IPS-18c (cell line): ENCODE data around the gene LDB3.

ENCODE experiments used
- H3K4me3 ChIP-seq: 2 replicates; pipeline ENCODE4 v1.7.0; 2013; ENCODE audit warnings: low read depth, mild to moderate bottlenecking, low read length, moderate library complexity; ENCODE audit not compliant: insufficient read depth
- H3K9me3 ChIP-seq: one replicate; pipeline ENCODE4 v1.6.1; 2013; ENCODE audit warnings: mild to moderate bottlenecking, low read length, moderate library complexity; ENCODE audit not compliant: control insufficient read depth, insufficient read depth

LDB3 gene

DNA sequence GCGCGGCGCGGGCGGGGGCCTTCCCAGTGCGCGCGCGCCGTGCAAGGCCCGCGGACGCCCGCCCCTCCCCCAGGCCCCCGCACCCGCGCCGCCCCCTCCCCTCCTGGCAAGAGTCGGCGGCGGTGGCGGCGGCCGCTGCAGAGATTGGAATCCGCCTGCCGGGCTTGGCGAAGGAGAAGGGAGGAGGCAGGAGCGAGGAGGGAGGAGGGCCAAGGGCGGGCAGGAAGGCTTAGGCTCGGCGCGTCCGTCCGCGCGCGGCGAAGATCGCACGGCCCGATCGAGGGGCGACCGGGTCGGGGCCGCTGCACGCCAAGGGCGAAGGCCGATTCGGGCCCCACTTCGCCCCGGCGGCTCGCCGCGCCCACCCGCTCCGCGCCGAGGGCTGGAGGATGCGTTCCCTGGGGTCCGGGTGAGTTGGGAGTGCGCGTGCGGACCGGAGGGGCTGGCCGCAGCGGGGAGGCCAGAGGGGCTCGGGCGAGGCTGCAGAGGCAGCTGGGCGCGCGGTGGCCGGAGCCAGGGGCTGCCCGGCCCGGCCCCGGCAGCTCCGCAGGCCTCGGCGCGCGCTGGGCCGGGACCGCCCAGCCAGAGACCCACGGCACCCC, 88.3 kb downstream of the LDB3 start, which contains the start of gene BMPR1A:
TSS of gene BMPR1A (plus strand) at position 109 of the 602 bp plus-strand sequence. CDS start 119,400 bp downstream, outside the sequence.
- Histone ChIP-seq H3K4me3 (peak within 1 kb of the TSS; percentile 74), H3K9me3 (no peaks in the 10 kb centered on the region)

GRCh38 chr10:86757113-86757972, 89.0 kb downstream of the LDB3 start:
- Histone ChIP-seq H3K4me3 (peak overlapping the region; percentile 73), H3K9me3 (peaks cover under 1% of the 10 kb centered on the region)

- Histone ChIP-seq H3K9me3 (peaks cover 2% of the 10 kb centered on the region), H3K4me3 (peak overlapping the region; percentile 73)
Observed at GRCh38 chr10:86758189-86759072, 90.1 kb downstream of the LDB3 start.

- peak overlapping the region; percentile 73 for H3K4me3 ChIP-seq
- peaks cover 2% of the 10 kb centered on the region for H3K9me3 ChIP-seq
Observed at GRCh38 chr10:86759073-86759672, 90.9 kb downstream of the LDB3 start.

GRCh38 chr10:86763404-86763803, 95.1 kb downstream of the LDB3 start:
- peaks cover 2% of the 10 kb centered on the region for H3K9me3 ChIP-seq
- H3K4me3 ChIP-seq: no peak overlapping the region

DNA sequence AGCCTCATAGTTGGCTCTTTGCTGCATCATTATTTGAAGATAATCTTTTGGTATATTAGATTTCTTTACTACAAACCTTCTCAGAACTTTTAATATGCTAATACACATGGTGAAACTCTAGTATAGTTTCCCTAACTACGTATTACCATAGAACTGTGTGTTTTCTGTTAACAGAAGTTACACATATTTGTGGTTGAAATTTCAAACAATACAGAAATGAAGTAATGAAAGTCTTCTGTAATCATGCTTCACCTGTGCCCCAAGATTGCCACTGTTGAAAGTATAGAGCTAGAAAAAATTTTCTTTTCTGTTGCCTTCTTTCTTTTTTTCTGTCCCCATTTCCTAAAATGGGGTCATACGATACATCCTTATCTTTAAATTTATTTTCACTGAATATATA, 97.2 kb downstream of the LDB3 start:
- Histone ChIP-seq H3K9me3 (peaks cover 2% of the 10 kb centered on the region), H3K4me3 (no peak overlapping the region)

DNA sequence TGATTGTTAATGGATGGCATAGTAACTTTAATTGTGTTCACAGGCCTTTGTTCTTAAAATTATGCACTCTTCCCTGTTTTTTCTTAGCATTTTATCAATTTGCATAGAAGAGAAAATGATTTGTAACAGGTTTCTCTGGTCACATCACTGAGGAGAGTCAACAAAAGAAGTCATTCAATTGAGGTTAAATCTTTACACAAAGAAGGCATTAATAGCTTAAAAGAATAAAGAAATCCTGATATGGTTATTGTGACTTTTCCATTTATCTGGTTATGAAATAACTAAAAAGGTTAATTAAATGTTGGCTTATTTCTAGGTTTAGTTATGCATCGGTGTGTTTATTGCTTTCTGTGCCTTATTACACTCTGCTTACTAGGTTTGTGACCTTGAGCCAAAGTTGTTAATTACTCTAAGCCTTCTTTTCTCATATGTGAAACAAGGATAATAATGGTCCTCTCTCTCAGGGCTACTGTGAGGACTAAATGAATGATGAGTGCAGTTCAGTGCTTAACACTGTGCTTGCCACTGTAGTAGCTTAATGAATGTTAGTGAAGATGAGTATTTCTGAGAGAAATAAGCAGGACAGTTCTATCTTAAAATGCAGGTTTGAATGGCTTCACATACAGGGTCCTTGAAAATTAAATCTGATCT, 100.2 kb downstream of the LDB3 start:
- Histone ChIP-seq H3K9me3 (no peaks in the 10 kb centered on the region), H3K4me3 (no peak overlapping the region)

GRCh38 chr10:86769991-86770390, 101.7 kb downstream of the LDB3 start:
- H3K9me3 ChIP-seq: no peaks in the 10 kb centered on the region
- H3K4me3 ChIP-seq: no peak overlapping the region; the same call in 1 of the 2 replicates

DNA sequence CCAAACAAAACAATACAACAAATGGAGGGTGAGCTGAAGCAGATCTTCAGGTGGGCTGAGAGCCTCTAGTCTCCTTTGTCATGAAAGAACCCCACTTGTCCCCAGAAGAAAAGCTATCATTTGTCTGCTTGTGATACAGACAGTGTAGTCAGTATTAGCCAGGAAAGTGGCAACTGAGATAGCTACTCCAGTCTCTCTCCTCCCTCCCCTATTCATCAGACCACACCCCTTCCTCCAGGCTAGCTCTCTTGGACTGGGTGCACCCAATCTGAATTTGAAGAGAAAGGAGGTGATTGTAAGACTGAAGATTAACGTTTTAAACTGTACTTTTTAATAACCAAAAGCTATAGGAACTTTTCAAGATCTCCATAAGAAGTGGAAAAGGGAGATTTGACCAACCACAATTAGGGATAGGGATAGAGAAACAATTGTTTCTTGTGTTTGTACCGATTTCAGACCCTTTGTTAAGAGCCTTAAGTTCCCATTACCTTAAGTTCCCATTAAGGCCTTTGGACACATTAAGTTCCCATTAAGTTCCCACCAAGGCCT, 102.2 kb downstream of the LDB3 start:
- no peak overlapping the region for H3K4me3 ChIP-seq
- H3K9me3 ChIP-seq: no peaks in the 10 kb centered on the region

DNA sequence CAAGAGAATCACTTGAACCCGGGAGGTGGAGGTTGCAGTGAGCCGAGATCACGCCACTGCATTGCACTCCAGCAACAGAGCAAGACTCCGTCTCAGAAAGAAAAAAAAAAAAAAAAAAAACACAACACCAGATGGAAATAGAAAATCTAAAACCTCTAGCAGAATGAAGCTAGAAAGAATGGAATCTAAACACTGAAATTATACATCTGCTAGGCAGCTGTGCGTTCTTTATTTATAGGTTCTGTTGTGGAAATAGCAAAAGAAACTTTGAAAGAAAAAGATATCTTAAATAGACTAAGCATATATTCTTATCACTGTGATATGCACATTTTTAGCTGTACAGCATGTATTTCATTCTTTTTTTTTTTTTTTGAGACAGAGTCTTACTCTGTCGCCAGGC, 105.2 kb downstream of the LDB3 start:
- Histone ChIP-seq H3K4me3 (no peak overlapping the region), H3K9me3 (no peaks in the 10 kb centered on the region)

GRCh38 chr10:86775056-86775869, 107.0 kb downstream of the LDB3 start:
- H3K4me3 ChIP-seq: no peak overlapping the region
- no peaks in the 10 kb centered on the region for H3K9me3 ChIP-seq

DNA sequence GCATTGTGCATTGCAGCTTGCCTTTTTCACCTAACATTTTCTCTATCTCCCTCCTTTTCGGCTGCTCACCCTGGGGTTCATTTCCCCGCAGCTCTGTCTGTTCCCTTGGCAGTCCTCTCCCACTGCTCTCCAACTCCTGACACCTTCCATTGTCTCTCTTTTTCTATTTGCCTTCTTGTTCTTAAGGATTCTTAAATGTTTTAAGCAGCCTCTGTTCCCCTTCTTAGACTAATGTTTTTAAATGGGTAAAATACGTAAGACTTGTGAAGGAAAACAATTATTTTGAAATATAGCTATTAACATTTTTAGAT, 107.5 kb downstream of the LDB3 start:
- Histone ChIP-seq H3K4me3 (no peak overlapping the region), H3K9me3 (no peaks in the 10 kb centered on the region)

DNA sequence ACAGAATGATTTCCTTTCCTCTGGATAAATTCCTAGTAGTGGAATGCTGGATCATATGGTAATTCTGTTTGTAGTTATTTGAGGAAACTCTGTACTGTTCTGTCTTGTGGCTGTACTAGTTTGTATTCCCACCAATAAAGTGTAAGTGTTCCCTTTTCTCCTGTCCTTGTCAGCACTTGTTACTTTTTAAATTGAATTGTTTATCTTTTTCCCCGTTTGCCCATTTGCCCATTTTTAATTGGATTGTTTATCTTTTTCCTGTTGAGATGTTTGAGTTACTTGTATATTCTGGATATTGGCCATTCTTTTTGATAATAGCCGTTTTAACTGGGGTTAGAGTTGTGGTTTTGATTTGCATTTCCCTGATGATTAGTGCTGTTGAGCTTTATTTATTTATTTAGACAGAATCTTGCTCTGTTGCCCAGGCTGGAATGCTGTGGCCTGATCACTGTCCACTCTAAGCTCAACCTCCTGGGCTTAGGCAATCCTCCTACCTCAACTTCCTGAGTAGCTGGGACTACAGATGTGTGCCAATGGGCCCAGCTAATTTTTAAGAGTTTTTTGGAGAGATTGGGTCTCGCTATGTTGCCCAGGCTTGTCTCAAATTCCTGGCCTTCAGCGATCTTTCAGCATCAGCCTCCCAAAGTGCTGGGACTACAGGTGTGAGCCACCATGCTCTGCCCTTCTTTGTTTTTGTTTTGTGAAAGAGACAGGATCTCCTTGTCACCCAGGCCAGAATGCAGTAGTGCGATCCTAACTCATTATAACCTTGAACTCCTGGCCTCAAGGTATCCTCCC, 111.1 kb downstream of the LDB3 start:
- Histone ChIP-seq H3K9me3 (no peaks in the 10 kb centered on the region), H3K4me3 (no peak overlapping the region)

DNA sequence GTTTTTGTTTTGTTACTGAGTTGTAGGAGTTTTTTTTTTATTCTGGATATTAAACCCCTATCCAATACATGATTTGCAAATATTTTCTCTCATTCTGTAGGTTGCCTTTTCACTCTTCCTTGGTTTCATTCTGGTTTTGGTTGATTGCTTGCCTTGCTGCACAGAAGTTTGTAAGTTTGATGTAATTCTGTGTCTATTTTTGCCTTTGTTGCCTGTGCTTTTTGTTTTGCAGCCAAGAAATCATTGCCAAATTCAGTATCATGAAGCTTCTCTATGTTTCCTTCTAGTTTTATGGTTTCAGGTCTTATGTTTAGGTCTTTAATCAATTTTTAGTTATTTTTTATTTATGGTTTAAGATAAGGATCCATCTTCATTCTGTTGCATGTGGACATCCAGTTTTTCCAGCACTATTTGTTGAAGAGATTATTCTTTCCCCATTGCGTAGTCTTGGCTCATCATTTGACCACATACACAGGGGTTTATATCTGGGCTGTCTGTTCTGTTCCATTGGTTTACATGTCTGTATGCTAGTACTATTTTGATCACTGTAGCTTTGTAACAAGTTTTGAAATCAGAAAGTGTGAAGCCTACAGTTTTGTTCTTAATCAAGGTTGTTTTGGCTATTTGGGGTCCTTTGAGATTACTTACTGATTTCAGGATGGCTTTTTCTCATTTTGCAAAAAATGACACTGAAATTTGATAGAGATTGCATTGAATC, 114.5 kb downstream of the LDB3 start:
- no peaks in the 10 kb centered on the region for H3K9me3 ChIP-seq
- H3K4me3 ChIP-seq: no peak overlapping the region

DNA sequence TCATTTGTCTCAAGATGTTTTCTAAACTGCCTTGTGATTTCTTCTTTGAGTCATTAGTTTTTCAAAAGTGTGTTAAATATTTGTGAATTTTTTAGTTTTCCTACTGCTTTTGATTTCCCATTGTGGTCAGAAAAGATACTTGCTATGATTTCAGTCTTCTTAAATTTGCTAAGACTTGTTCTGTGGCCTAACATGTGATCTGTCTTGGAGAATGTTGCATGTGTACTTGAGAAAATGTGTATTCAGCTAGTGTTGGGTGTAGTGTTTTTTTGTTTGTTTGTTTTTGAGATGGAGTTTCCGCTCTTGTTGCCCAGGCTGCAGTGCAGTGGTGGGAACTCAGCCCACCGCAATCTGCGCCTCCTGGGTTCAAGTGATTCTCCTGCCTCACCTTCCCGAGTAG, 116.7 kb downstream of the LDB3 start:
- Histone ChIP-seq H3K9me3 (no peaks in the 10 kb centered on the region), H3K4me3 (no peak overlapping the region)
